Measurements from ENCODE around the gene TENT4A.

TENT4A gene

GRCh38 chr5:6768590-6769230 lies 55.5 kb downstream of the TENT4A start:
- Histone ChIP-seq H2BK5ac (ENCODE audit: low read depth, low read length, poor library complexity) (no peak overlapping the region), H3K4me2 (ENCODE audit: low read length) (no peak overlapping the region), H2BK120ac (ENCODE audit: insufficient read depth, low read length, poor library complexity) (no peak overlapping the region), H2AFZ (ENCODE audit: insufficient read depth, low read length, poor library complexity) (no peak overlapping the region), H3K9ac (ENCODE audit: low read length) (no peak overlapping the region), H3K79me2 (ENCODE audit: control insufficient read depth, insufficient read depth, low read length, poor library complexity) (no peaks in the 10 kb centered on the region), H3K18ac (ENCODE audit: low read length) (no peak overlapping the region), H3K4me1 (ENCODE audit: control insufficient read depth in 1 of 2, insufficient read depth in 2 of 2, low read length in 2 of 2) (peaks cover 5% of the 10 kb centered on the region in 2 experiments), H3K9me3 (ENCODE audit: insufficient read depth, low read depth, low read length) (peaks cover 2% of the 10 kb centered on the region), H3K4ac (ENCODE audit: low read depth, low read length) (no peak overlapping the region), H3K14ac (ENCODE audit: low read length) (no peak overlapping the region), H2BK12ac (ENCODE audit: low read length) (no peak overlapping the region), H3K79me1 (ENCODE audit: low read length) (no peaks in the 10 kb centered on the region), H4K91ac (ENCODE audit: low read depth, low read length) (no peak overlapping the region), H3K36me3 (ENCODE audit: control insufficient read depth in 1 of 2, insufficient read depth in 2 of 2, low read length in 2 of 2) (peaks cover 0 to 2% of the 10 kb centered on the region in 2 experiments), H3K4me3 (ENCODE audit: low read depth, low read length) (no peak overlapping the region), H4K8ac (ENCODE audit: low read depth, low read length) (no peak overlapping the region), H3K23ac (ENCODE audit: low read length) (no peak overlapping the region), H3K27me3 (ENCODE audit: insufficient read depth, low read length) (no peaks in the 10 kb centered on the region), H4K12ac (ENCODE audit: low read depth, low read length) (no peak overlapping the region), H2AK5ac (ENCODE audit: low read length) (no peak overlapping the region), H3K27ac (ENCODE audit: low read depth, low read length) (no peak overlapping the region)
- DNase-seq, result no peak
- WGBS (ENCODE audit: extremely low coverage, insufficient coverage, insufficient read length), result no CpG with 5 or more reads among the region's 12 CpGs

GRCh38 chr5:6770826-6771607 lies 57.8 kb downstream of the TENT4A start:
- no peak overlapping the region for H2BK120ac ChIP-seq (ENCODE audit: insufficient read depth, low read length, poor library complexity)
- H3K4me2 ChIP-seq (ENCODE audit: low read length), result no peak overlapping the region
- H4K12ac ChIP-seq (ENCODE audit: low read depth, low read length), result no peak overlapping the region
- no peak overlapping the region for H3K23ac ChIP-seq (ENCODE audit: low read length)
- no peaks in the 10 kb centered on the region for H3K27me3 ChIP-seq (ENCODE audit: insufficient read depth, low read length)
- H3K79me1 ChIP-seq (ENCODE audit: low read length), result no peaks in the 10 kb centered on the region
- H2BK12ac ChIP-seq (ENCODE audit: low read length), result no peak overlapping the region
- no peak overlapping the region for H4K8ac ChIP-seq (ENCODE audit: low read depth, low read length)
- no peak for DNase-seq
- no peak overlapping the region for H3K4me3 ChIP-seq (ENCODE audit: low read depth, low read length)
- H4K91ac ChIP-seq (ENCODE audit: low read depth, low read length), result no peak overlapping the region
- no peak overlapping the region for H3K9ac ChIP-seq (ENCODE audit: low read length)
- H2AK5ac ChIP-seq (ENCODE audit: low read length), result no peak overlapping the region
- no peak overlapping the region for H3K14ac ChIP-seq (ENCODE audit: low read length)
- H3K79me2 ChIP-seq (ENCODE audit: control insufficient read depth, insufficient read depth, low read length, poor library complexity), result no peaks in the 10 kb centered on the region
- peaks cover 0 to 2% of the 10 kb centered on the region in 2 experiments for H3K36me3 ChIP-seq (ENCODE audit: control insufficient read depth in 1 of 2, insufficient read depth in 2 of 2, low read length in 2 of 2)
- H3K27ac ChIP-seq (ENCODE audit: low read depth, low read length), result no peak overlapping the region
- no peak overlapping the region for H3K4ac ChIP-seq (ENCODE audit: low read depth, low read length)
- no CpG with 5 or more reads among the region's 11 CpGs for WGBS (ENCODE audit: extremely low coverage, insufficient coverage, insufficient read length)
- H3K9me3 ChIP-seq (ENCODE audit: insufficient read depth, low read depth, low read length), result peaks cover 2% of the 10 kb centered on the region
- no peak overlapping the region for H2BK5ac ChIP-seq (ENCODE audit: low read depth, low read length, poor library complexity)
- no peak overlapping the region for H2AFZ ChIP-seq (ENCODE audit: insufficient read depth, low read length, poor library complexity)
- peaks cover 2 to 5% of the 10 kb centered on the region in 2 experiments for H3K4me1 ChIP-seq (ENCODE audit: control insufficient read depth in 1 of 2, insufficient read depth in 2 of 2, low read length in 2 of 2)
- H3K18ac ChIP-seq (ENCODE audit: low read length), result no peak overlapping the region

- Histone ChIP-seq H3K18ac (ENCODE audit: low read length) (no peak overlapping the region), H3K4me3 (ENCODE audit: low read depth, low read length) (no peak overlapping the region), H3K4me1 (ENCODE audit: control insufficient read depth in 1 of 2, insufficient read depth in 2 of 2, low read length in 2 of 2) (no peaks in the 10 kb centered on the region), H2BK120ac (ENCODE audit: insufficient read depth, low read length, poor library complexity) (no peak overlapping the region), H2BK5ac (ENCODE audit: low read depth, low read length, poor library complexity) (no peak overlapping the region), H4K12ac (ENCODE audit: low read depth, low read length) (no peak overlapping the region), H3K4me2 (ENCODE audit: low read length) (no peak overlapping the region), H2BK12ac (ENCODE audit: low read length) (no peak overlapping the region), H4K8ac (ENCODE audit: low read depth, low read length) (no peak overlapping the region), H3K9me3 (ENCODE audit: insufficient read depth, low read depth, low read length) (peaks cover 2% of the 10 kb centered on the region), H3K4ac (ENCODE audit: low read depth, low read length) (no peak overlapping the region), H3K9ac (ENCODE audit: low read length) (no peak overlapping the region), H3K27ac (ENCODE audit: low read depth, low read length) (no peak overlapping the region), H3K79me2 (ENCODE audit: control insufficient read depth, insufficient read depth, low read length, poor library complexity) (no peaks in the 10 kb centered on the region), H2AFZ (ENCODE audit: insufficient read depth, low read length, poor library complexity) (no peak overlapping the region), H3K23ac (ENCODE audit: low read length) (no peak overlapping the region), H2AK5ac (ENCODE audit: low read length) (no peak overlapping the region), H3K27me3 (ENCODE audit: insufficient read depth, low read length) (no peaks in the 10 kb centered on the region), H3K79me1 (ENCODE audit: low read length) (no peaks in the 10 kb centered on the region), H3K36me3 (ENCODE audit: control insufficient read depth in 1 of 2, insufficient read depth in 2 of 2, low read length in 2 of 2) (peaks cover 0 to 2% of the 10 kb centered on the region in 2 experiments), H3K14ac (ENCODE audit: low read length) (no peak overlapping the region), H4K91ac (ENCODE audit: low read depth, low read length) (no peak overlapping the region)
- no peak for DNase-seq
- no CpG with 5 or more reads among the region's 11 CpGs for WGBS (ENCODE audit: extremely low coverage, insufficient coverage, insufficient read length)
Measured at GRCh38 chr5:6772886-6773285, 59.7 kb downstream of the TENT4A start.

GRCh38 chr5:6773342-6774035 lies 60.3 kb downstream of the TENT4A start:
- Histone ChIP-seq H3K79me1 (ENCODE audit: low read length) (no peaks in the 10 kb centered on the region), H3K4me2 (ENCODE audit: low read length) (no peak overlapping the region), H3K18ac (ENCODE audit: low read length) (no peak overlapping the region), H3K9ac (ENCODE audit: low read length) (no peak overlapping the region), H2BK5ac (ENCODE audit: low read depth, low read length, poor library complexity) (no peak overlapping the region), H3K79me2 (ENCODE audit: control insufficient read depth, insufficient read depth, low read length, poor library complexity) (no peaks in the 10 kb centered on the region), H3K27ac (ENCODE audit: low read depth, low read length) (no peak overlapping the region), H3K27me3 (ENCODE audit: insufficient read depth, low read length) (no peaks in the 10 kb centered on the region), H3K14ac (ENCODE audit: low read length) (no peak overlapping the region), H2BK120ac (ENCODE audit: insufficient read depth, low read length, poor library complexity) (no peak overlapping the region), H3K36me3 (ENCODE audit: control insufficient read depth in 1 of 2, insufficient read depth in 2 of 2, low read length in 2 of 2) (peaks cover 0 to 2% of the 10 kb centered on the region in 2 experiments), H2AFZ (ENCODE audit: insufficient read depth, low read length, poor library complexity) (no peak overlapping the region), H3K4me1 (ENCODE audit: control insufficient read depth in 1 of 2, insufficient read depth in 2 of 2, low read length in 2 of 2) (no peaks in the 10 kb centered on the region), H4K91ac (ENCODE audit: low read depth, low read length) (no peak overlapping the region), H2AK5ac (ENCODE audit: low read length) (no peak overlapping the region), H3K9me3 (ENCODE audit: insufficient read depth, low read depth, low read length) (peaks cover 2% of the 10 kb centered on the region), H4K8ac (ENCODE audit: low read depth, low read length) (no peak overlapping the region), H3K23ac (ENCODE audit: low read length) (no peak overlapping the region), H2BK12ac (ENCODE audit: low read length) (no peak overlapping the region), H4K12ac (ENCODE audit: low read depth, low read length) (no peak overlapping the region), H3K4ac (ENCODE audit: low read depth, low read length) (no peak overlapping the region), H3K4me3 (ENCODE audit: low read depth, low read length) (no peak overlapping the region)
- no peak for DNase-seq
- no CpG with 5 or more reads among the region's 46 CpGs for WGBS (ENCODE audit: extremely low coverage, insufficient coverage, insufficient read length)
